ENCODE data around the gene RNF38.
"Not testable (repeated sequence)": the region's sequence is repeated elsewhere in the genome, so short reads cannot be mapped to it uniquely, and the experiment has no call there.

The RNF38 gene

DNA sequence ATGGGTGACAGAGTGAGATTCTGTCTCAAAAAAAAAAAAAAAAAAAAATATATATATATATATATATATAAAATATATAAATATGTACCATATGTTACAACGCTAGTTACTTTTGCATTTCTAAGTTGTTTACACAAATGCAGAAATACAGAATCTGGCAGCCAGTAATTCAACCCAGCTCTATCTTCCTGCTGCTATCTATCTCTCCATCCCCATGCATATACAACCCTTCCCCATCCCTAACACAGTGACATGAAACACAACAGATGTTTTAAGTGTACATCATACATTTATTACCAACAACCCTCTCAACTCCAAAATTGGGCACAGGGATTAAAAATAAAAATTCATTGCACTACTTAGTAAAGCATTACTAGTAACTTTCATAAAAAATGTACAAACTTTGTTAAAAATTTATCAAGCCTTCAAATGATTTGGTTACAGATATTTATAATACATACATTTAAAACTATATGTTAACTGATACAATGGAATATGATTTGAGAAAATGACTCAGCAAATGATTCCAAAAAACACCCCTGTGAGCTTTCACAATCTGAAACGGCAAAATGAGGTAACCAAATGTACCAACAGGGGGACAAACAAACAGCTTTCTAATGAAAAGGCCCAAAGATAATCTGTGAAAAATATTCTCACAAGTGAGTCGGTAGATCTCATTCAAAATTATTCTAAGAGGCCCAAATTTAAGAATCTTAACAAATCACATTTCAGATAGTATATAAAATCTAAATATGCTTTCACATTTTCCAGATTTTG is 63.8 kb downstream of the RNF38 start:
- DNase-seq (ENCODE audit: low spot score), result no peak

DNA sequence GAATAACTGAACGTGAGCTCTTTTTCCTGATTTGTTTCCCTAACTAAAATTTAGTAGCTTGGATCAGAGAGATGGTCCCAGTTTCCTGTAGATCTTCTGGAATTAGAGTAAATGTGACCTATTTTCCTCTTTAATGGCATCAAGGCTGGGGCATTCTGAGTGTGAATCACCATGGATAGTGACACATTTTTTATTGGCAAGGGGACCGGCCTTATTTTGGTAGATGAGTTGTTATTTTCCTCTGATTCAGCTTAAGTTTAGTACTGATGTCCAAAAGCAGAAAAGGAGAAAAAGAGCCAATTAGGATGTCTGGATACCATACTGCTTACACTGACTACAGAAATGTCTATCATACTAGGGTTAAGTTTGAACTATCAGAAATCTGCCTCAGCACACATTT is 68.1 kb downstream of the RNF38 start:
- DNase-seq (ENCODE audit: low spot score), result no peak

DNA sequence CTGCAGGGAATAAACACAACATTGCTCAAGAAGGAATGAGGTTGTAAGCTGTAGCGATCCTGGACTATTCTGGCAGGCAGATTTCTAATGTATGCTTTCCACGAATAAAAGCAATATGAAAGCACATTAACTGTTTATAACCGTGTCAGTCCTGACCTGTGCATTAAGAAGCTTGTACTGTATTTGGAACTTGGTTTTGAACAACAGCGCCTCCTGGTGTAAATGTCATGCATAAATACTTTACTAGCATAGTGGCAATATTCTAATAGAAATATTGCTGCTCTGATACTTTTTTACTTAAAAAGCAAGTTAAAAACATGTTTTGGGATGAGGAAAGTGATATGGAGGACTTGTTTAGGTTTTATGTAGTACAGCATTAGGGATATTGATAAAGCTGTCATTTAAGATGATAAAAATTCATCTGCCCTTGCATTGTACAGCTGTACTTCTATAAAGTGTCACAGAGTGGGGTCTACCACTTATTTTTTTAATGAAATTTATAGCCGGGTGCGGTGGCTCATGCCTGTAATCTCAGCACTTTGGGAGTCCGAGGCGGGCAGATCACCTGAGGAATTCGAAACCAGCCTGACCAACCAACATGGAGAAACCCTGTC is 71.2 kb downstream of the RNF38 start:
- peak; percentile 71 for DNase-seq (ENCODE audit: low spot score)

DNA sequence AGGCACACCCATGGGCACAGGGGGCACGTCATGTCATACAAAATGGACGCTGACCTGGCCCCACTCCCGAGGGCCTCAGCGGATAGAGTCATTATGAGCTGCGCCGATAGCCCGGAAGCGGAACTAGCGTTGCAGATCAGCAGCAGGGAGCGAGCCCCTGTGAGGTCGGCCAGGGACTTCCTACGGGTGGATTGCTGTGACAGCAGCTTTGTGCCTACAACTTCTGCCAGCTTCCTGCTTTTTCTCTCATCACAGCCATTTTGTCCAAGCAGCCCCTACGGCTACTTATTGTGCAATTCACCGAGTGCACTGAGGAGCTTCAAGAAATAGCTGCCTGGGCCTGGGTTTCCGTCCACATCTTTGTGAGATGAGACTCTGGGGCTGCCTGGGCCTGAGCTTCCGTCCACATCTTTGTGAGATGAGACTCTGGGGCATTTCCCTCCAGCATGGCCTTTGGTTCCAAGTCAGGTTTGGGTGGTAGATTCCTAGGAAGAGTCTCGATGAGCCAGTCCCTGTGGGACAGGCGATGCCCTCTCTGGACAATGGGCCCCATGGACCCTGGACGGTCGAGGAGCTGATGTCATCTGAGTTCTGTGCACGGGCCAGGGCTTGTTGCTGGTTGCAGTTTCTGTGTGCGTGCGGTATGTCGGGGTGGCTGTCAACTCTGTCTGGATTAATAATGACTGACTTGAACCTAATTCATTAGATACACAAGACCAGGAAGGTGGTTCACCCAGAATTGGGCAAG is 74.8 kb downstream of the RNF38 start:
- DNase-seq (ENCODE audit: low spot score), result no peak

DNA sequence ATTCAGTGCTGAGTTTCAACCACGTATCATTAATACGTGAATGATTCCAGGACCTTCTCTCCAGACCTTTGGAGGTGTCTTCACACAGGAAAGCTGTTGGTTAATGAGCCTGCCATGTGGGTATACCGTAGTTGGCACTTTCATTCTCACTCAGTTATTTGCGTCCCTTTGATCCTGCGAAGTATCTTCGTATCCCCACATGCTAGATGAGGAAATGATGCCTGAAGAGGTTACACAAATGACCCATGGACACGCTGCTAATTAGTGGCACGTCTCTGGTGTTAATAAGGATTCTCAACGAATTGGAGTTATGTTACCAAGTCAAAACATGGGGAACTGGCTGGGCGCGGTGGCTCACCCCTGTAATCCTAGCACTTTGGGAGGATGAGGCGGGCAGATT is 76.1 kb downstream of the RNF38 start:
- no peak for DNase-seq (ENCODE audit: low spot score)

DNA sequence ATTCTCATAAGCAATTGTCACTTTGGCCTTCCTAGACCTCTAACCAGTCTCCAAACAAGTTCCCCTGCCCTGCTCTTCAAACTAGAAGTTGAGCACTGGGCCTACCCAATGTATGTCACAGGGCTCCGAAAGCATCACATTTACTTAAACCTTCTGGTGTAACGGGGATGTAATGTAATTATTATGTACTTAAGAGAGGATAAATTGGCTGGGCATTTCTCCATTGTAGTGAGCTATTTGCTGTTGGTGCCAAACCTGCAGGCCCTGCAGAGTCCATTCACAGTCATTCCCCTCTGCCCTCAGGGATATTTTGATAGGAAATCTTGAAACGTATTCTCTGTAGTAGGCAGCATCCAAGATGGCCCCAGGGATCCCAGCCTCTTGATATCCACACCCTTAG is 77.6 kb downstream of the RNF38 start:
- no peak for DNase-seq (ENCODE audit: low spot score)

DNA sequence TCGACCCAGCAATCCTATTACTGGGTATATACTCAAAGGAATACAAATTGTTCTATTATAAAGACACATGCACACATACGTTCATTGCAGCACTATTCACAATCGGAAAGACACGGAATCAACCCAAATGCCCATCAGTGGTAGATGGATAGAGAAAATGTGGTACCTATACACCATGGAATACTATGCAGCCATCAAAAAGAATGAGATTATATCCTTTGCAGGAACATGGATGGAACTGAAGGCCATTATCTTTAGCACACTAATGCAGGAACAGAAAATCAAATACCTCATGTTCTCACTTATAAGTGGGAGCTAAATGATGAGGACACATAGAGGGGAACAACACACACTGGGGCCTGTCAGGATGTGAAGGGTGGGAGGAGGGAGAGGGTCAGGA is 78.2 kb downstream of the RNF38 start:
- not testable (repeated sequence) for DNase-seq (ENCODE audit: low spot score)

DNA sequence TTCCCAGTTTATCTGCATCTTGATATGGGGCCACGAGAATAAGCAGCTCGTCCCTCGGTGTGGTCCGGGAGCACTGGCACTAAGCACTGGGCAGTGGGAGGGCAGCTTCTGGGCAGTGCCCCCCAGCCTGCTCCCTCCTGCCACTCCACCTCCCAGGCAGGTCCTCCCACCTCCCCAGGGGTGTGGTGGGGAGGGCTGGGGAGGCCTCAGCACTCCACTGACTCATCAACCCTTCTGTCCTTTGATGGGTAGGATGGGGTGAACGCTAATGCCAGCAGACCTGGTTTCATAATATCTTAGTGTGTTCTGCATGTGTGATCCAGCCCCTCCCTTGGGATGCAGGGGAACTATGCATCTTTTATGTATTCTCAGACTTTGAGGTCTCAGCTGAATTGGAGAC is 79.6 kb downstream of the RNF38 start:
- no peak for DNase-seq (ENCODE audit: low spot score)

DNA sequence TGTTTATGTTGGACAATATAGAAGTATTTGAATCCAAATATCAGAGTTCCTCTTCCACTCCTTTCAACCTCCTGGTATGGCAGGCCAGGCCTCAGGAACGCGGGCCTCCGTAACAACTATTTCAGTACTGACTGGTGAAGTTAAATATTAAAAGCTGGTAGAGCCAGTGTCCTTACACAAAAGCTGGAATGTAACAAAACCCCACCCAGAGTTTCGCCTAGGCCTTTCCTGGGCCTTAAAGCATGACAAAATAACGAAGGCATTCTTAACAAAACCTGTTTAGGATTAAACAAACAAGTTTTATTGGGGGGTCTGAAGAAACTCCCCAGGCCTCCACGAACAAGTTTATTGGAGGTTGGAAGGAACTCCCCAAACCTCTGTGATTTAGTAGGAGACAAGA is 80.3 kb downstream of the RNF38 start:
- no peak for DNase-seq (ENCODE audit: low spot score)

DNA sequence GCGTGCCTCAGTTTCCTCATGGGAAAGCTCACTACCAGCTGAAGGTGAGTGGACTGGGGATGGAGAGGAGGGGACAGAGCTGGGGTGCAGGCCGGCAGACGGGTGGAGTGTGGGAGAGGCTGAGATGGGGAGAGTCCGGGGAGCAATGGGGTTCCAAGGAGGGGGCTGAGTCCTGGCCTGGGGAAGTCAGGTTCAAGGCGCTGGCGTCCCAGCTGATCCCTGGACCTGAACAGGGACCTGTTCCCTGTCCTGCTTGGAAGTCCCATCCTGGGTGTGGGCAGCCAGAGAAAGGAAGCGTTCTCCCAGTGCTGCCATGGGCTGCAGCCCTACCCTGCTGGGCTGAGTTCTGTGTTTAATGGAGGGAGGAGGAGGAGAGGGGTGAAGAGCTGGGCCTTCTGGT is 80.9 kb downstream of the RNF38 start:
- DNase-seq (ENCODE audit: low spot score), result no peak

DNA sequence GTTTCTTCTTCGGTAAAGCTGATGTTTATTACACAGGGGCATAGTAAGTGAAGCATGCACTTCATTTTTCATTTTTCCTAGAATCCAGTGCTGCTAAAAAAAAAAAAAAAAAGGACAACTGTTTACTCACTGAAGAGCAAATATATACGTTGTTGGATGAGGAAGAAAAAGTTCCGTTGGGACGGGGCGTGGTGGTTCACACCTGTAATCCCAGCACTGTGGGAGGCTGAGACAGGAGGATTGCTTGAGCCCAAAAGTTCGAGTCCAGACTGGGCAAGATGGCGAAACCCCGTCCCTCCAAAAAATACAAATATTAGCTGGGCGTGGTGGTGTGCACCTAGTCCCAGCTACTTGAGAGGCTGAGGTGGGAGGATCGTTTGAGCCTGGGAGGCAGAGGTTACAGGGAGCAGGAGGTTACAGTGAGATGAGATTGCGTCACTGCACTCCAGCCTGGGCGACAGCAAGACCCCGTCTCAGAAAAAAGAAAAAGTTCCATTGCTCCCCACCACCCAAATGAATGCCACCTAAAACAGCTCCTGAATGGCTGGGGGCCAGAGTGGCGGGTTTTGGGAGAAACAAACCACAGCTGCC is 81.8 kb downstream of the RNF38 start:
- no peak for DNase-seq (ENCODE audit: low spot score)

DNA sequence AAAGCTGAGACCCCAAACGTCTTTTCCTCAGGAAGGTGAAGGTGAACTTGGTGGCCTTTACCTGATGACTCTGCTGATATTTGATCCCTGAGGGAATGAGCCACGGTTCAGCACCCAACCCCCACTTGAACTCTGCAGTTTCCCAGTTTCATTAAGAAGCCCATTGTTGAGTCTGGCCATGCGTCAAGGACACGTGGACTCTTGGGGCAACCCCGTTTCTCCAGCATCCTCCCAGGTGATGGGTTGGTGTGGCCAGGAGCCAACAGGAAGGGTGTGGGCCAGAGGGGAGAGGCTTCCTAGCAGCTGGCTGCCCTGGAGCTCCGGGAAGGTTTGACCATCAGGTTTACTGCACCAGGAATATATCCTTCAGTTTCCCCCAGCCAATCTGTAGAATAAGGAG is 82.3 kb downstream of the RNF38 start:
- no peak for DNase-seq (ENCODE audit: low spot score)

DNA sequence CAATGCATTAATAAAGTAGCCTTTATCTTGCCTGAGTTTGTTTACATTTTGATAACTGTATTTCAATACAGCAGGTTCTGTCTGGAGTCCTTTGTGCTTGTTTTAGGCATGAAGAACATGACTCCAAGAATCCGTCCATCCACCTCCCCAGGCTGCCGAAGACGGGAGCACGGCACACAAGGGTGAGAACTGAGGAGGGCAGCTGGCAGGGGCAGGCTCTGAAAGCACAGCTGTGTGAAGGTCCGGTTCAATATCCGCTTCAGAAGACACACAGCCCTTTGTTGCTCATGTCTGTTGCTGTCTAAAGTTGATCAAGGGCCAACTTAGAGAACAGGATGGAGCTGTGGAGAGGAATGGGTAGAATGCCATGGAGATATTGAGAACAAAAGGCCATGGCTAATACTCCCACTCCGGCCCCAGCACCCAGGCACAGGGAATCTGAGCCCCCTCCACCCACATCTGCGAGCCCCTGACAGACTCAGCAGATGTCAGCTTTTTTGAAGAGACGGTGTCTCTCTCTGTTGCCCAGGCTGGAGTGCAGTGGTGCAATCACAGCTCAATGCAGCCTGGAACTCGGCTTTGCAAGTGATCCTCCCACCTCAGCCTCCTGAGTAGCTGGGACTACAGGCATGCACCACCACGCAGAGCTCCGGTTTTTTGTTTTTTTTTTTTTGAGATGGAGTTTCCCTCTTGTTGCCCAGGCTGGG is 83.3 kb downstream of the RNF38 start:
- no peak for DNase-seq (ENCODE audit: low spot score)

DNA sequence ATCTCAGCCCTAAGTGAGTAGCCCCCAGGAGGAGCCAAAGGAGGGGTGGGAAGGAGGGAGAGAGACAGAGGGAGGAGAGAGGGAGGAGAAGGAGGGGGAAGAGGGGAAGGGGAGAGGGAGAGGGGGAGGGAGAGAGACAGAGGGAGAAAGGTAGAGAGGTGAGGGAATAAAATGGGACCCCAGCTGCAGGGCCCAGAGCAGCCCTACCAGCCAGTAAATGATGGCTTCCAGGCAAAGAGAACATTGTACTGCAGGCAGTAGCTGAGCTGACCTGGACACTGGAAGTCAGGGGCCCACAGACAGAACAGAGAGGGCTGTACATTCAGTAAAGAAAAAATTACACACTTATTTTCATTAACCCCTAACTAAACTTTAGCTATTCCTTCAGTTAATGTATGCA is 84.0 kb downstream of the RNF38 start:
- DNase-seq (ENCODE audit: low spot score), result no peak

DNA sequence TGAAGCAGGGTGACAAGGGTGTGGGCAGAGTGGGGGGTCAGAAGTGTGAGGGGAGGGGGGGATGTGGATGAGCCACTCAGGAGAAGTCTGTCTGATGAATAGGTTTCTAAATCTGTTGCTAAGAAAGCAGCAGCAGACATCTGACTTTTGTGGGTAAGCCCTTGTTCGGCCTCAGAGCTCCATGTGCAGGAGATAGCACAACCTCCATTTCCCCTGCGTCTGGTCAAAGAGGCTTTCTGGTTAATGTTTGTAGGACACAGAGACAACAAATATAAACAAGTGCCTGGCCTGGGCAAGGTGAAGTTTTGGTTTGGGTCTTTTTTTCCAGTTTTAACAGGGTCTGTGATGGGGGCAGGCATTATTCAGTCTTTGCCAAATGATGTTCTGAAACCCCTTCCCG is 84.8 kb downstream of the RNF38 start:
- DNase-seq (ENCODE audit: low spot score), result no peak

DNA sequence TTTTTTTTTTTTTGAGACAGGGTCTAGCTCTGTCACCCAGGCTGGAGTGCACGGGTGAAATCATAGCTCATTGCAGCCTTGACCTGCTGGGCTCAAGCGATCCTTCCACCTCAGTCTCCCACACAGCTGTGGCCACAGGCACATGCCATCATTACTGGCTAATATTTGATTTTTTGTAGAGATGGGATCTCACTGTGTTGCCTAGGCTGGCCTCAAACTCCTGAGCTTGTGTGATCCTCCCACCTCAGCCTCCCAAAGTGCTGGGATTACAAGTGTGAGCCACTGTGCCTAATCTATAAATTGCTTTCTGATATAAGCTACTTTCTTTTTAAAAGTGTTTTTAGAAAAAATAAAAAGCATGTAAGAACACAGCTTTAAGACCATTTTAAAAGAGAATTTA is 85.3 kb downstream of the RNF38 start:
- no peak for DNase-seq (ENCODE audit: low spot score)

DNA sequence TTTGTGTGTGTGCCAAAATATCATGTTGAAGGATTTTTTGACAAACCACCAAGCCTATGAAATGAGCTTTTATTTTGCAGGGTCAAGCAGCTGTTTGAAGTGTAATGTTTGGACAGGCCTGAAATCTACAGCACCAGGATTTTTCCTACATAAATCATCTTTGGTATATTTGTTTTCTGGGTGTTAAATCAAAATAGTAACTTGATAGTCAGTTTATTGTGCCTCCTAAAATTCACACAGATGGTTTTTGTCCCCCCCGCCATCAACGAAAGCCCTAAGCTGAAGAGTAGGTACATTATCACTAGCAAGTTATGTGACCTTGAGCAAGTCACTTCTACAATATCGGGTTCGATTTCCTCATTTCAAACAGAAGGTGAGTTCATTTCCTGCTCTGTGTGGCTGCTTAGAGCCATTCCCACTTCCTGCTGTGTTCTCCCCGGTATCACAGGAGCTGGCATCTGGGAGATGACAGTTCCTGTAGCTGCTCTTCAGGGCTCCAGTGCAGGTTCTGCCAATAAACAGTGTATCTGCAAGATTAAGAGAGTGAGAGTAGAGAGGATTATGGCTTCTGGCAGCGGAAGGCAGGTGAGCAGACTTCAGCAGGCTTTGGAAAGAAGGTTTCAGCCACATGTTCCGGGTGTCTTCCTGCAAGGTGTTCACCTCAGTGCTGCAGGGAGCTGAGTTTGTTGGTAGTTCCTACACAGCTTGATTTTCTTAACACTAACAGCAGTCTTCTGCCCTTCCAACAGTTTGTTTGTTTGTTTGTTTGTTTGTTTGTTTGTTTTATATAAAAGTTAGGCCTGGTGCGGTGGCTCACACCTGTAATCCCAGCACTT is 93.4 kb downstream of the RNF38 start:
- DNase-seq (ENCODE audit: low spot score), result no peak

DNA sequence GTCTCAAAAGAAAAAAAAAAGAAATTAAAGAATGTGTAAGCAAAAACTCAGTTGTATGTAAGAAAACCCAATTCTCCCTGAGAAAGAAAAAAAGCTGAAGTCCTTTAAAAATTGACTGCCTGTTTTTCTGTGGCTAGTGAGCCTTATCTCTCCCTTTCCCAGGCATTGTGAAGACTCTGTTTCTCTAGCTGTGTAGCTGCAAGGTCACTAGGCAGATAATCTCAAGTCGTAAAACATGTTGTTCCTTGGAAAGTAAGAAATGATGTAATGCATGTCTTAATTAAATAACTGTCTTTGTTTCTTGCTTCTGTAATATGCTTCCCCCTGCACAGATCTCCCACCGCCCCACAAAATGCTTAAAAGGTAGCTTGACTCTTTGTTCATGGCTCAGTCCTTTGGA is 95.7 kb downstream of the RNF38 start:
- not testable (repeated sequence) for DNase-seq (ENCODE audit: low spot score)

DNA sequence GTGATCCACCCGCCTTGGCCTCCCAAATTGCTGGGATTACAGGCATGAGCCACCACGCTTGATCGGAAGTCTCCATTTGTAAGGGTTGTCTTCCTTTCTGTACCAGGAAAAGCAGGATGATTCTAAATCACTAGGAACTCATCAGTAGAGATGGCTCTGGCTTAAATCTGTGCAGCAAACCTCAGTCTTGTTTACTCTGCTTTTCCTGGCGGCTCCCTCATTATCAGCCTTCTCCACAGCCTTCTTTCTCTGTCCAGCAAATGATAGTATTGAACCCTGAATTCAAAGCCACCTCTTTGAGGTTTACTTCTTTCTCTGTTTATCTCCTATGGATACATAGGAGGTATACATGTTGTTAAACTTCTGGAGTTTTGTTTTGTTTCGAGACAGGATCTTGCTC is 98.8 kb downstream of the RNF38 start:
- no peak for DNase-seq (ENCODE audit: low spot score)

DNA sequence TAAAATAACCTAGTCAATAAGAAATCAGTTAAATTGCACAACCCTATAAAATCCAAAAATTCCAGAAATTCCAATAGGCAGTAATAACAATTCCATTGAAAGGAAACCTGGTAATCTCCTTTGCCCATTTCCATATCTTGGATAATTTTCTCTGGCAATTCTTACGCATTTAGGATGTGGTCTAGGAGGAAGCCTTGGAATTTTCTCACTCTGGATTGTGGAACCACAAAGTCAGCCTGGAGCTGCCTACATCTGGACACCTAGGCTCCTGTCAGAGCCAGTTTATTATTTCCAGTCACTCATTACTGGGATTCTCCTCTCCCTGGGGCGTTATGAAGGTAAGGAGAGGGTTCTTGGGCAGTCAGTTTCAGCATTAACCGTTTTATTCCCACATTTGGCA is 101.5 kb downstream of the RNF38 start:
- no peak for DNase-seq (ENCODE audit: low spot score)

DNA sequence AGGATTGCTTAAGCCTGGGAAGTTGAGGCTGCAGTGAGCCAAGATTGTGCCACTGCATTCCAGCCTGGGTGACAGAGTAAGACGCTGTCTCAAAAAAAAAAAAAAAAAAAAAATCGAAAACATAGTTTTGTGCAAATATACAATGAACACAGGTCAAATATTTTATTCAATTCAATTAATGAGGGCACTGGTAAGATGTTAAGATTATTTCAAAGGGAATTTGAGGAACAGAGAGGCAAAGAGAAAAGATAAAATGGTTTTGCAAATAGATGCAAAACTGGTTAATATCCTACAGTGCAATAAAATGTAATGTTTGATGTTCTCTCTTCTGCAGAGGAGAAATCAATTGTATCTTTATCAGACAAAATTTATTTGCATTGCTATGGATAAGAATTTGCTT is 102.3 kb downstream of the RNF38 start:
- no peak for DNase-seq (ENCODE audit: low spot score)

All from CD4-positive, alpha-beta T cell treated with Interleukin-15 for 4 hours (primary cell).